ENCODE measurements around the gene NSD1.
"Not testable (repeated sequence)": the region's sequence is repeated elsewhere in the genome, so short reads cannot be mapped to it uniquely, and the experiment has no call there.

The NSD1 gene

GRCh38 chr5:177177847-177178437 lies 44.4 kb downstream of the NSD1 start:
- not testable (repeated sequence) for DNase-seq

- no peak for DNase-seq
Observed at GRCh38 chr5:177178733-177179304, 45.2 kb downstream of the NSD1 start.

GRCh38 chr5:177179431-177179830 lies 45.9 kb downstream of the NSD1 start:
- DNase-seq: no peak

- no peak for DNase-seq
Observed at GRCh38 chr5:177183142-177183541, 49.6 kb downstream of the NSD1 start.

GRCh38 chr5:177183766-177184360 lies 50.3 kb downstream of the NSD1 start:
- no peak for DNase-seq

GRCh38 chr5:177185993-177186392 lies 52.4 kb downstream of the NSD1 start:
- no peak for DNase-seq

- no peak for DNase-seq
Observed at GRCh38 chr5:177186645-177187044, 53.1 kb downstream of the NSD1 start.

- no peak for DNase-seq
Observed at GRCh38 chr5:177188775-177189174, 55.2 kb downstream of the NSD1 start.

- no peak for DNase-seq
Observed at GRCh38 chr5:177189416-177189815, 55.8 kb downstream of the NSD1 start.

GRCh38 chr5:177189965-177190364 lies 56.4 kb downstream of the NSD1 start:
- DNase-seq: no peak

GRCh38 chr5:177194268-177194667 lies 60.7 kb downstream of the NSD1 start:
- DNase-seq: no peak

- DNase-seq: no peak
Observed at GRCh38 chr5:177195307-177195952, 61.9 kb downstream of the NSD1 start.

GRCh38 chr5:177198738-177199137 lies 65.2 kb downstream of the NSD1 start:
- no peak for DNase-seq

GRCh38 chr5:177204281-177204680 lies 70.7 kb downstream of the NSD1 start:
- DNase-seq: no peak

- DNase-seq: no peak
Observed at GRCh38 chr5:177209610-177210009, 76.0 kb downstream of the NSD1 start.

- no peak for DNase-seq
Observed at GRCh38 chr5:177212242-177212641, 78.7 kb downstream of the NSD1 start.

GRCh38 chr5:177220576-177220975 lies 87.0 kb downstream of the NSD1 start:
- DNase-seq: no peak

- no peak for DNase-seq
Observed at GRCh38 chr5:177222269-177222668, 88.7 kb downstream of the NSD1 start.

GRCh38 chr5:177225798-177226197 lies 92.2 kb downstream of the NSD1 start:
- no peak for DNase-seq

GRCh38 chr5:177226860-177227259 lies 93.3 kb downstream of the NSD1 start:
- no peak for DNase-seq

GRCh38 chr5:177228751-177229150 lies 95.2 kb downstream of the NSD1 start:
- DNase-seq: no peak

- no peak for DNase-seq
Observed at GRCh38 chr5:177230660-177231059, 97.1 kb downstream of the NSD1 start.

- no peak for DNase-seq
Observed at GRCh38 chr5:177231479-177232250, 98.1 kb downstream of the NSD1 start.

All from hematopoietic multipotent progenitor cell treated with erythropoietin and hydrocortisone succinate and interleukin-3 and kit ligand, for 4 days (in vitro differentiated cells).